GM18867 (cell line): ENCODE data around the gene CBX5.
A peak's percentile ranks its signal among the peaks of the same experiment; 100 is the strongest.
"Not testable (repeated sequence)": the region's sequence is repeated elsewhere in the genome, so short reads cannot be mapped to it uniquely, and the experiment has no call there.

Experiments
- ATAC-seq: cut with Tn5 transposase; IDR thresholded peaks from one replicate; pipeline ENCODE4 v1.9.1; 2021; ENCODE audit warnings: mild to moderate bottlenecking, moderate library complexity; ENCODE audit not compliant: unreplicated experiment

The CBX5 gene

DNA sequence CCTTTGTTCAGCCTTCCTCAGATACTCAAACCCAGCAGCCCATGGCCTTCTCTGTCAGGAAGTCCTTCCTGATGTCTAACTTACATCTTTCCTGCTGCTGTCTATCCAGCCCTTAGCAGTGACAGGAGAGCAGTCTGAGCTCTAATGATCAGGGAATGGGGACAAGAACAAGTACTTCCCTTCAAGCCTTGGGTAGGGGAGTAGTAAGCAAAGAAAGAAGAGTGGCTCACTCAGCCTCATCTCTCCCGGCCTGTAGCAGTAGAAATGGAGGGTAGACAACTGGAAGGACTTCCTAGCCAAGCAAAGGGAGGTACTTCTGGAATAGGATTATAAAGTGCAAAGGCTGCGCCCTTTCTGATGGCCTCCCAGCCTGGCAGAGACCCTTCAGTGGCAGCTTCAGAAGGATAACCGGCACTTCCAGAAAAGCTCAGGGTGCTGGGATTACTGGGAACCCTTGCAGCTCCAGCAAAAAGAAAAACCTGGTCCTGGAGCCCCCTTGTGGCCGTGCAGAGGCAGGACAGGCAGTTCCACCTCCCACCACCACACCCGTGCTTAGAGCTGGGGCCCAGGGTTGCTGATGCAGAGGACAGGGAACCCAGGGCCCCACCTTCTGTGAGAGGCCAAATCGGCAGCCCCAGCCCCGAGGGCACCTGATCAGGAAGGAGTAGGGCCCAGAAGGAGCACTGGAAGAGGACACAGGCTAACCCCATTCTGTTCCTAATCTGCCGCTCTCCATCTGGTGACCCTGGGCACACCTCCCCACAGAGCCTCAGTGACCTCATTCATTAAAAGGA lies 78.7 kb downstream of the CBX5 start:
- ATAC-seq, result peak; percentile 51

DNA sequence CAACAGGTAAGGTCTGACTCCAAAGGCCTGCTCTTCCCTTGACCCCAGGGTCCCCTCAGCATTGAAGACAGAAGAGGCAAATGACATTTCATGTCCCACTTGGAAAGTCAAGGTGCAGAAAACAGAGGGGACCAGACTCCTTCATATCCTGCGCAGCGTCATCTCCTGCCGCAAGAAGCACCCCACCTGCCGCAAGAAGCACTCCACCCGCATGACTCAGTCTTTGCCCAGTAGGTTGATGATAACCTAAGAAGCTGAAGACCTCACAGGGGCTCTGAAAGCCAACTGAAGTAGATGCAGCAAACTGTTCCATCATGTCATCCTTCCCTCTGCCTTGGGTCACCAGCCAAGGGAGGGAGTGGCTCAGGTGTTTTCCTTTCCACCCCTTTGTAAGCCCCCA lies 79.5 kb downstream of the CBX5 start:
- ATAC-seq, result no peak

DNA sequence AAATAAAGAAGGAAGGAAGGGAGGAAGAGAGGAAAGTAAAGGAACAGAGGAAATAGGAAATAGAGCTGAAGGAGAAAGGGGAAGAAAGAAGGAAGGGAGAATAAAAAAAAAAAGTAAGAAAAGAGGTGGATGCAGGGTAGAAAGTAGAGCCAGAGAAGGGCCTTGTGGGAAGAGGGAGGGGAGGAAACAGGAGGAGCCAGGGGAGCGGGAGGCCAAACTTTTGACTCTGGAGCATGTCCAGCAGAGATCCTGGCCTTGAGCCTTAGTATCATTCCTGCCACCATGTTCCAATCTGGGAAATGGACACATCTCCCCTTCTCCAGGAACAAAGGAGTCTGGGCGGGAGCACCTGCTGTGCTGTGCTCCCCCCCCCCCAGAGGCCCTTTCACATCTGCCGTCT lies 80.0 kb downstream of the CBX5 start:
- no peak for ATAC-seq

DNA sequence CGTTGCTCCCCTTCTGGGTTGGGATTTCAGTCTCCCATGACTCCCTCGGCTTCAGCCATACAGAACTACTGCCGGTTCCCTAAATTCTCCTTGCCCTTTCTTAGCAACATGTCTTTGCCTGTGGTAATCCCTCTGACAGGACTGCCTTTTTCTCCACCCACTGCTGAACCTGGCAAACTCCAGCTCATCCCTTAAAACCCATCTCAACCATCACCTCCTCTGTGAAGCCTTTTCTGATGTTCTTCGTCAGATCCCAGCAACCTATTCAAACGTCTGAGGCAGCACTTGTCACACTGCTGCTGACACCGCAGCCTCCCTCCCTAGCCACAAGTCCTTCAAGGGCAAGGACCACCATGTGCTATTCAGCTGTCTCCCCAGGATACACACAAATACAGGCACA lies 80.9 kb downstream of the CBX5 start:
- no peak for ATAC-seq

DNA sequence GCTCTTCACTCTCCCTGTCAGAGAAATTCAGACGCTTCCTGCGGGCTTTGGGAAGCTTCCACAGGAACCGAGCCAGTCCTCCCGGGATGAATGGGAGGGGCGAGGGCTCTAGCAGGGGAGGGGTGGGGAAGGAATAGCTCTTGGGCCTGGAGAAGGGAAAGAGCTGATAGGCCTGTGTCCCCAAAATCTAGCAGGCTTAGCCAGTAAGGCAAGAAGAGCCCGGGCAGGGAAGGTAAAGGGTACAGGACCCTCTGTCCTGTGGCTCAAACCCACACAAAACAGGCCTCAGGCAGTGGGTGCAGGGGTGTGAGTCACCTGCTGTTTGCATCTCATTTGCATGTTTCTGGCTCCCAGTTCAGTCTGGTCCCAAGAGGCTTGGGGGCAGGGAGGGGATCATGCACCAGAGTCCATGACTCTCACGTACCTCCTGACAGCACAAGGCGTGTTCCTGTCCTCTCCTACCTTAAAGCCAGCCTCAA lies 82.5 kb downstream of the CBX5 start:
- ATAC-seq, result peak; percentile 58

DNA sequence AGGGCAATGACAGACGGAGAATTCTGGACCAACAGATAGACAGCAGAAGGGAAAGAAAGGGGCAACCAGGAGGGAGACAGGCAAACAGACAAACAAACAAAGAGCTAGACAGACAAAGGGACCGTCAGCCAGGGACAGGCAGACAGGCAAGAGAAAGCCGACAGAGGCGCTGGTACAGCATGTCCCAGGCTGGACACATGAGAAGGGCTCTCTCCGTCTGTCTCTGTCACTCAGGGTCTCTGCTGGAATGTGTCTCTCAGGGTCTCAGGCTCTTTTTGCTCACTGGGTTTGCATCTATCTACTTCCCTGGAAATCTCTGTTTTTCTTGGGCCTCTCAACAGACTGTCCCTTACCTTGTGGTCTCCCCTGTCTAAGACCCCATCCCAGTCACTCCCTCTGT lies 82.9 kb downstream of the CBX5 start:
- ATAC-seq, result no peak

DNA sequence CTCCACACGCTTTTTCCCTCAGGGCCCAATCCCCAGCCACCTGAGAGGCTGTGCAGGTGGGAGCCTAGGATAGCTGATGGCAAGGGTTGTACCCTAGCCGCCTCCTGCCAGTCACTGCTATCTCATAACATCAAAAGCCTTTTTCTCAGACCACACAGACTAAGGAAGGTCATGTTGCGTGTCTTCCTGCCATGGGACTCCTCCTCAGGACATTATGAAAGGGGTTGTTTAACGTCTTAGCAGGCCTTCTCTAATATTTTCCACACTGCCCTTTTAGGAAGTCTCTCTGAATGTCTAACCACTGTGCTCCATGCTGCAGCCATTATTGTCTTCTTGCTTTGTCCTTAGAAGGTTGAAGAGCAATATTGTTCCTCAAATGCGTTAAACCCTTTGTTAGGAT lies 83.5 kb downstream of the CBX5 start:
- no peak for ATAC-seq

DNA sequence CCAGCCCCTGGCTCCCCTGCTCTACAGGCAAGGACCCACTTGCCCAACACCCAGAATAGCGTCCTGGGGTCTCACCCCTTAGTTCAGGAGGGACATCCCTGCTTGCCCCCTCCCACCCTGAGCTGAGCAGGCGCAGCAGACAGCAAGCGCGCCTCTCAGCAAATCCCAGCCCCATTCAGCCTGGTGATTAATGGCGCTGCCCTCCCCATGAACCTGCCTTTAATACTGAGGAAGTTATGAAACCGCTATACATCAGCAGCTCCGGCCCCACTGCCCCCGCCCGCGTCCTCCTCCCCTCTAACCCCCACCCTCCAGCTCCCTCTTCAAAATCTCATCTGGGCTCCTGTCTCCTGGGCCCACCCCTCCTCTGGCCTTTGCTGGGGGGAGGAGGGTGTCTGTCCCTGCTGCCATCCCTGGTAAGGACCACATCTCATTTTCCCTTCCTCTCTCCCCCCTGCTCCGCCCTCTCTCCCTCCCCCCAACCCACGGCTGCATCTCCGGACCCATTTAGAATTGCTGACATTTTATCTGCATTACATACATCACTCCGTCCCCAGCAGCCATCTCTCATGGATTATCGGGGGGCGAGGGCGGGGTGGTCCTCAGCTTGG lies 84.1 kb downstream of the CBX5 start:
- ATAC-seq, result no peak

DNA sequence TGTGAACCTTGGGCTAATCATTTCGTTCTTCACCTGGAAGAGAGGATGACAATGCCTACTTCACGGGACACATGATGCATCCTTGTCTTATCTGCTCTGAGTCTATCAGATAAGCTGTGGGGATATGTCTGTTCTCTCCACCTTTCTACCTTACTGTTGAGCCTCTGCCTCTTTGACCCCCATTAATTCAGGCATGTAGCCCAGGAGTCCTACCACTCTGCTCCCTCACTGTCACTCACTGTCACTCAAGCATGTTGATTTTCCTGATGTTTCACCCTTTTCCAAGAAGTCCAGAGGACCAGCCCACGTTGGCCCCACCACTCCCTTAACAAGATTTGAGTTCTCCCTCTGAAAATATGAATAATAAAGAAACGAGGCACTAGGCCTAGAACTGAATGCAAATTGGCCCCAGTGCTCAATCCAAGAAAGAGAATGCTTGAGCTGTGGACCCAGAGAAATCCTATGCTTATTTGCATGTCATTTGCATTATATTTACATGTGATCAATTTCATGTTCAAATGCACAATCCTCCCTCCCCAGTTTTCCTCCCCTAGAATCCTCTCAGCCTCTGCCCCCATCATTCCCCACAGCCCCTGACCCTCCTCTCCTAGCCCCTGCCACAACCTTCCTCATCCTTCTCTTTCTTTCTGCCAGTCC lies 84.7 kb downstream of the CBX5 start:
- no peak for ATAC-seq

DNA sequence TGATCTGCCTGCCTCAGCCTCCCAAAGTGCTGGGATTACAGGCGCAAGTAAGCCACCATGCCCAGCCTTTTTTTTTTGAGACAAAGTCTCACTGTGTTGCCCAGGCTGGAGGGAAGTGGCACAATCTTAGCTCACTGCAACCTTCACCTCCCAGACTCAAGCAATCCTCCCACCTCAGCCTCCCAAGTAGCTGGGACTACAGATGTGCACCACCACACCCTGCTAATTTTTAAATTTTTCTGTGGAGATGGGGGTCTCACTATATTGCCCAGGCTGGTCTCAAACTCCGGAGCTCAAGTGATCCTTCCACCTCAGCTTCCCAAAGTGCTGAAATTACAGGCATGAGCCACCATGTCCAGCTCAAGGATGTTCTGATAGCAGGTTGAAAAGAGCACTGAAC lies 85.3 kb downstream of the CBX5 start:
- ATAC-seq, result not testable (repeated sequence)

DNA sequence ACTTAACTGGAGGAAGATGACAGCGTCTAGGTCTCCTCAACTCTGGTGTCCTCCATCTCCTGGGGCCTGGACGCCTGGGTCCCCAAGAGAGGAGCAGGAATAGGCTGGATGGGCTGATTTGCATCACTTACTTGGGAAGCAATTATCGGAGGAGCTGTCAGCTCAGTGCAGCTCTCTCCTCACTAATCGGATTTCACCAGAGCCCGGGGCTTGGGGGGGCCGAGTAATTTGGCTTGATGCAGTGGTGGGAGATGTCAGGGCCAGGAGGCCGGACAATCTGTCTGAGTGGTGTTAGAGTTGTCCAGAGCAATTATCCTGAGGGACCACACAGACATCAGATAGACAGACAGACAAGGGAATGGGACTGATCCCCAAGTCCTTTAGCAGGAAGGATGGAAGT lies 86.5 kb downstream of the CBX5 start:
- ATAC-seq, result no peak

DNA sequence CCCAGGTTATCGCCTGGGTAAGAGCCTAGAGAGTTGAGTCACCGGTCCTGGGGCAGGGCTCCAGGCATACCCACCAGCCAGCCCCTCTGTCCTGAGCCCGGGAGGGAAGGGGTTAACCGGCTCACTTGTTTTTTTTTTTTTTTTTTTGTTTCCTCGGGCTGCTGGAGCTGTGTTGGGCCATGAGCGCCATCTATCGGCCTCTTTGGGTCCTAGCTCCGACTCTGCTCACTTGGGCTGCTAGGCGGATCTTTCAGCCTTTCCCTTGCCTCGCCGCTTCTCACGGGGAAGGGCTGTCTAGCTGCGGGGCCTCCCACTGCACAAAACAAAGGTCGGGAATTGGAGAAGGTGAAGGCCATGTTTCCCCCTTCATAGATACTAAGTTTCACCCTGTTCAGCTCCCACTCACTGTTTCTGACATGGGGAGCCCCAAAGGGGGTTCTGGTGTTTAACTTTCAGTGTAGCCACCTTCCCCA lies 88.3 kb downstream of the CBX5 start:
- peak; percentile 37 for ATAC-seq

DNA sequence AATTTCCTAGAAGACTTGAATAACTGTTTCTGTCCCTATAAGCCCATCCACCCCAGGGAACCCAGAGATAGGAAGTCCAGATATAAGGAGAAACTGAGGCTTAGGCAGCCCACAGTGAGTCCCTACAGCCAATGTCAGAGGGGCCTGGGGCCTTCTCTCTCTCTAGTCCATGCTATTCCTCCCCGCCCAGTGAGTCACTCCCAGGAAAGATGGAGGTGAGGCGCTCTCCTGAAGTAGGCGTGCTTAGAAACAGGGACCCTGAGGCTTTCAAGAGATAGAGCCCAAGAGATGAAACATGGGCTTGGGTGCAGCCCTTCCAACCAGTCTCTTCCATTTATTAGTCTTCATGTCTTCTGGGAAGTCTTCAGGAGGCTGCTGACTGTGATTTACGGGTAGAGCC lies 88.8 kb downstream of the CBX5 start:
- ATAC-seq, result no peak

DNA sequence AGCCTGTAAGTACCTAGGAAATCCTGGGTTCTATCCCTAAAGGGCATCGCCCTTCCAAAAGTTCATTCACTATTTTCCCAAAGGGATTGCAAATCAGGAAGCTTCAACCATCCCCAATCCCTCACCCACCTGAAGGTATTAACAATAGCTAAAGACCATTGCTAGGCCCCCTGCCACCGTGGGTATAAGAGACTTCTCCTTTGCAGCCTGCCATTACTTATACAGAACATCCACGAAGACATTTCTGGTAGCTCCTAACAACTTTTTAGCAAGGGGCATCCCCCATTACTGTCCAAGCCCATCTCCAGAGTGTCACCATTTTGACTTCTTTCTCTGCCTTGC lies 90.8 kb downstream of the CBX5 start:
- ATAC-seq, result no peak

DNA sequence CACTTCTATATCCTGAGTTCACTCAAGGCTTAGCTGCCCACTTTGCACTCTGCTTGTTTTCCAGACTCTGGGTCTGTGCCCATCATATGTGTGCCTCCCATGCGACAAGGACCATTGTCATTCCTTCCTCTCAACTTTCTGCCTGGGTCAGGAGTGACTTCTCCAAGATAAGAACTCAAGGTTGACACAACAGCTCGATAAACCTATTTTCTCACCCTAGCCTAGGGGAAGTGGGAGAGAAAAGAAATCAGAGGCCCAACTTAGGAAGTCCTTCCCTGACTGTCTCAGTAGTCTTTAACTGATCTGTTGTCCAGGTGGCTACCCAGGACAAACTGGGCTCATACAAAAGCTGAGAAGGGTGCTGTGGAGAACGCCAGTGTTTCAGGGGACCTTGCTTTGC lies 92.8 kb downstream of the CBX5 start:
- ATAC-seq, result no peak

DNA sequence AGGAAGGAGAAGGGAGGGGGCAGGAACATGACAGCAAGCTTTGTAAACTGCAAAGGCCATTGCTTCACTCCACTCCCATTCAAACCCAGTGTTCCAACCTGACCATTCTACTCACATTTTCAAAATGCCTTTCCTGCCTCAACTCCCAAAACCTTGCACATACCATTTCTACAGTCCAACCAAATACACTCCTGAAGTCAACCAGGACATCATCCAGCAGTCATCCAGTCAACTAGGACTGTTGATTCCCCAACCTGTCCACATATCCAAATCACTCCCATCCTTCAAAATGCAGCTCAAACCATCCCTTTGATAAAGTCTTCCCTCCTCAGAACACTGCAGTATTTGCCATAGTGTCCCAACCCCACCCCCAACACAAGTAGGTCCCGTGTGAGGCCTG lies 94.0 kb downstream of the CBX5 start:
- no peak for ATAC-seq

DNA sequence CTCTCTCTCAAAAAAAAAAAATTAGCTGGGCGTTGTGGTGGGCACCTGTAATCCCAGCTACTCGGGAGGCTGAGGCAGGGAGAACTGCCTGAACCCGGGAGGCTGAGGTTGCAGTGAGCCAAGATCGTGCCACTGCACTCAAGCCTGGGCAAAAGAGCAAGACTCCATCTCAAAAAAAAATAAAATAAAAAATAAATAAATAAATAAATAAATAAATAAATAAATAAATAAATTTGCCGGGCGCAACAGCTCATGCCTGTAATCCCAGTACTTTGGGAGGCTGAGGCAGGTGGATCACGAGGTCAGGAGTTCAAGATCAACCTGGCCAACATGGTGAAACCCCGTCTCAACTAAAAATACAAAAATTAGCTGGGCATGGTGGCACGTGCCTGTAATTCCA lies 94.6 kb downstream of the CBX5 start:
- not testable (repeated sequence) for ATAC-seq

DNA sequence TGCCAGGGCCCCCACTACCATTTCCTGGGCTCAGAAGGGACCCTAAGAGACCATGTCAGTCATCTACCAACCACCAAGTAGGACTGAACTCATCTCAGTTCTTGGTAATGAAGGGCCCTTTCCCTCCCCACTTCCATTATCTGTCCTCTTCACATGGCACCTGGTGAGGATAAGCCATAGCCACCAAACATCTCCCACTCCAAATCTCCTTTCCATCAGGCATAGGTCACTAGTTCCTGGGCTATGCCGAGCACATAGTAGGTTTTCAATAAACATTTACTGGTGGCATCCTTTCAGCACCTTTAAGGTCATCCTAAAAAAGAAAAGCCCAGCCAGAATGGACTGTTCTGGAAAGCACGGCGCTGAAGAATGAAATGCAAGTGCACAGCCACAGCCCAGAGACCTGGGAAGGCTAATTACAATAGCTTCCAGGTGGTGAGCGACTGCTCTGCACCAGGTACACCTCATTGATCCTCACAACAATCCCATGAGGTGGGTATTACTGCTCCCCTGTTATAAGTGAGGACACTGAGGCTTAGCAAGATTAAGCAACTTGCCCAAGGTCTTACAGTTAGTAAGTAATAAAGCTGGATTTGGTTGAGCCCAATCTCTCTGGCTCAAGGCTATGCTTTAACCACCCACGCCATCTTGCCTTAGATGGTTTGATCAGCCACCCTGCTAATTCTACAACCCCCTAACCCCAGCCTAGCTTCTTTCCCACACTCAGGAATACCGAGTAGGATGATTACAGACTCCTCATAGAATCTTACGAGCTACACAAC lies 95.7 kb downstream of the CBX5 start:
- no peak for ATAC-seq

DNA sequence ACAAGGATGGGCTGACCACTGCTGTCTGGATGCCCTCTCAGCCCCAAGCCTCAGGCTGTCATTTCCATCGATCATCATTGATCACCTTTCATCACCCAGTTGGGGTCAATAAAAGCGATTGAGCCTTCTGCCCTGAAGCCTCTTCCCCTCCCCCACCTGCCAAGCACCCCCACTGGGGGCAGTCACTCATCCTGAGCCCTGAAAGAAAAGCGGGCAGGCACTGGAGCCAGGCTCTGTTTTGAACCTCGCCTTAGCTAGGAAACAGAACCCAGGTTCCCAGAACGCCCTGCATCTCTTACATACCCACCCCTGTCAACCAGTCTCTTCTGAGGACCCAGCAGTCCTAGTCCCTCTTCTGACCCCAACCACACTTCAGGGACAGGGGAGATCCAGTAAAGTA lies 96.9 kb downstream of the CBX5 start:
- ATAC-seq, result no peak

DNA sequence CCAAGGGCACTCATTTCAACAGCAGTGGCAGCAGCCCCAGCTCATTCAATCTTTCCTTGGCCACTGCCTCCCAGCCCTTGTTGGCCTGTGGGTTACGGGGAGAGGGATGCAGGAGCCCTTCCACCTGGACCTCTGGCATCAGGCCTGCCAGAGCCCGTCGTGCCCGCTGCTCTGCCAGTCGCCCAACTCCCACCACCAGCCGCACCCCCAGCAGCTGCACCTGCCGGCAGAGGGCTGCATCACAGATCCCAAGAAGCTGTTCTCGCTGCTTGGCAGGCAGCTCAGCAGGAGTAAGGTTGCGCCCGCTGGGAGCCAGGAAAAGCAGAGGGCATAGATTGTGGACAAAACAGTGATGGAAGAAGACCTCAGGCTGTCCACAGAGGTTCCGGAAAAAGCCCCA lies 97.8 kb downstream of the CBX5 start:
- ATAC-seq, result no peak
